GM12892 (cell line): ENCODE measurements around the gene USP44.

ENCODE experiments used
- POLR2A ChIP-seq: IDR thresholded peaks from 2 replicates; pipeline ENCODE4 v1.6.1; 2011; ENCODE audit warnings: low read depth, low read length, control low read depth
- POLR2AphosphoS5 ChIP-seq: IDR thresholded peaks from 2 replicates; pipeline ENCODE4 v1.6.1; 2011; ENCODE audit warnings: low read depth, low read length, control low read depth
- TAF1 ChIP-seq: IDR thresholded peaks from 2 replicates; pipeline ENCODE4 v1.6.1; 2011; ENCODE audit warnings: low read depth, mild to moderate bottlenecking, control low read depth, low read length, borderline replicate concordance

GRCh38 chr12:95484524-95484923 is 66.8 kb downstream of the USP44 start:
- TF ChIP-seq POLR2A (no peak), POLR2AphosphoS5 (no peak), TAF1 (no peak)
